ENCODE results near the gene MAT2B. TPM values are rescaled to one million over a fixed set of nuclear protein-coding genes. Genes with fewer than 3 reads are reported as not detected.

MAT2B gene
- total and polyA plus RNA-seq, 2 donors (not counting 1 experiment from before 2014, with no cell fraction given): 33.9 to 123 TPM

DNA sequence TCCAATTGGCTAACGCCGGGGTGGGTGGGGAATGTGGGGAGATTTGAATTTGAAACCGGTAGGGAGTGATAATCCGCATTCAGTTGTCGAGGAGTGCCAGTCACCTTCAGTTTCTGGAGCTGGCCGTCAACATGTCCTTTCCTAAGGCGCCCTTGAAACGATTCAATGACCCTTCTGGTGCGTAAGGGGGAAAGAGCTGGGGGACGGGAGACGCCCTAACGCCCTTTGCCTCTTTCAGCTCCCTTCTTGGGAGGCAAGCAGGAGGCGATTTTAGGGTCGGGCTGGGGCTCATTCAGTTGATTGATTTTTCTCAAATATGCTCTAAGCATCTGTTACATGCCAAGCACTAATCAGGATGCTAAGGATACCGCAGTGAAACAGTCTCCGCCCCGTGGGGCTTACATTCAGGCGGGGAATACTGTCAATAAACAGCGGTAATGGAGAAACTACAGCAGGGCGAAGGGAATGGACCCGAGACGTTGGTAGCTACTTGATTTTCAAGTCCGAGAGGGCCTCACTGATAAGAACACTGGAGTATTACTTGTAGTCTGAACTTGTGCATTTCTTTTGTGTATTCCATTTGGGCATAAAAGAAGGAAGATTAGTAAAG lies 44.8 kb upstream of the MAT2B start, which contains the start of gene HMMR:
Gene HMMR (plus strand): TSS at position 71 of the 610 bp plus-strand sequence. CDS start 61 bp downstream, at position 132.
- POLR2A ChIA-PET: interaction anchor here (1.2 to 4.4 kb wide), 5 partner anchors 23 to 455 kb away, joined by 3 to 40 read pairs (median 6); partner anchors contain the start of genes CCNG1 and MAT2B
- Mint-ChIP-seq H3K9me3 (ENCODE audit: insufficient read depth) (no peaks in the 10 kb centered on the region), H3K27me3 (no peaks in the 10 kb centered on the region), H3K4me1 (peaks cover 31% of the 10 kb centered on the region), H3K27ac (peak within 1 kb of the TSS; percentile 99), H3K4me3 (peak within 1 kb of the TSS; percentile 91)
- Histone ChIP-seq H3K36me3 (replicated peaks in 1 of 2; ENCODE audit: control extremely low read depth in 1 of 2, control insufficient read depth in 1 of 2, extremely low read depth in 1 of 2, insufficient read depth in 2 of 2, low read length in 1 of 2) (peaks cover 0 to 8% of the 10 kb centered on the region in 2 experiments), H4K20me1 (ENCODE audit: control insufficient read depth, insufficient read depth, low read length, poor library complexity, severe bottlenecking) (no peaks in the 10 kb centered on the region), H3K9me3 (ENCODE audit: control extremely low read depth in 1 of 3, control insufficient read depth in 2 of 3, insufficient read depth in 1 of 3, low read length in 2 of 3) (no peaks in the 10 kb centered on the region), H2AFZ (ENCODE audit: insufficient read depth, low read depth, low read length, poor library complexity, severe bottlenecking) (peak within 1 kb of the TSS; percentile 91), H3K79me2 (ENCODE audit: control insufficient read depth, insufficient read depth, low read length) (peaks cover 30% of the 10 kb centered on the region), H3K4me3 (ENCODE audit: control extremely low read depth in 1 of 5, extremely low read depth in 1 of 5, insufficient read depth in 1 of 5, low read depth in 2 of 5, low read length in 4 of 5) (peak within 1 kb of the TSS; percentile 87 to 95 (median 90)), H3K4me1 (ENCODE audit: control insufficient read depth in 2 of 2, insufficient read depth in 2 of 2, low read length in 2 of 2) (peaks cover 17 to 32% of the 10 kb centered on the region in 2 donors), H3K4me2 (replicated peaks; ENCODE audit: low read depth, low read length, poor library complexity, severe bottlenecking) (peak within 1 kb of the TSS; percentile 88), H3K27ac (ENCODE audit: low read length in 2 of 2) (peak within 1 kb of the TSS; percentile 92), H3K27me3 (replicated peaks in 1 of 4; ENCODE audit: control extremely low read depth in 1 of 4, control insufficient read depth in 3 of 4, insufficient read depth in 4 of 4, low read length in 3 of 4) (no peaks in the 10 kb centered on the region), H3K9ac (ENCODE audit: low read length) (peak within 1 kb of the TSS; percentile 92)
- intact Hi-C loops (cut with micrococcal nuclease): loop anchor here (1.0 to 5.0 kb wide), 4 partner anchors 23 to 456 kb away; partner anchors contain the start of genes CCNG1 and MAT2B
- under 1% methylated on average over 16 of the region's 23 CpGs for WGBS (ENCODE audit: insufficient coverage)
- no peak for ATAC-seq (ENCODE audit: low read depth)
- CTCF ChIA-PET: interaction anchor here (1.1 to 6.9 kb wide), 5 partner anchors 9 to 46 kb away, joined by 4 to 50 read pairs (median 37); partner anchors contain the start of genes CCNG1 and MAT2B
- TF ChIP-seq EZH2 (IDR thresholded peaks at IDR 0.05; ENCODE audit: borderline replicate concordance, insufficient read depth, low read depth, low read length, poor library complexity, severe bottlenecking): no peak
- TF ChIP-seq, protein P1, sequence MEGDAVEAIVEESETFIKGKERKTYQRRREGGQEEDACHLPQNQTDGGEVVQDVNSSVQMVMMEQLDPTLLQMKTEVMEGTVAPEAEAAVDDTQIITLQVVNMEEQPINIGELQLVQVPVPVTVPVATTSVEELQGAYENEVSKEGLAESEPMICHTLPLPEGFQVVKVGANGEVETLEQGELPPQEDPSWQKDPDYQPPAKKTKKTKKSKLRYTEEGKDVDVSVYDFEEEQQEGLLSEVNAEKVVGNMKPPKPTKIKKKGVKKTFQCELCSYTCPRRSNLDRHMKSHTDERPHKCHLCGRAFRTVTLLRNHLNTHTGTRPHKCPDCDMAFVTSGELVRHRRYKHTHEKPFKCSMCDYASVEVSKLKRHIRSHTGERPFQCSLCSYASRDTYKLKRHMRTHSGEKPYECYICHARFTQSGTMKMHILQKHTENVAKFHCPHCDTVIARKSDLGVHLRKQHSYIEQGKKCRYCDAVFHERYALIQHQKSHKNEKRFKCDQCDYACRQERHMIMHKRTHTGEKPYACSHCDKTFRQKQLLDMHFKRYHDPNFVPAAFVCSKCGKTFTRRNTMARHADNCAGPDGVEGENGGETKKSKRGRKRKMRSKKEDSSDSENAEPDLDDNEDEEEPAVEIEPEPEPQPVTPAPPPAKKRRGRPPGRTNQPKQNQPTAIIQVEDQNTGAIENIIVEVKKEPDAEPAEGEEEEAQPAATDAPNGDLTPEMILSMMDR (IDR thresholded peaks at IDR 0.05): no peak
- DNase-seq: no peak

DNA sequence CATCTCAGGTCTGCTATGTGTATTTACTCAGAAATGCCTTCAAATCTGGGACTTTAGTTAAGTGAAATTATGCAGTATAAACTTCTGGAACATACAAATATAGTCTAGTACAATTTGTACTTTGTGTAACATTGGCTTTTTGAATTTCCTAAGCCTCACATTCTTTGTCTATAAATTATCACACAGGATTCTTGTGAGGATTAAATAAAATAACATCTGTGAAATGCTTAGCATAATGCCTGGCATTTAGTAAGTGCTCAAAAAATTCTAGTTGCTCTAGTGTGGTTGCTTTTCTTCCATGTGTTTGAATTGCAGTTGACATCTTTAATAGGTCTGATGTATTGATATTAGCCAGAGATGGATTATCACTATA lies 42.4 kb upstream of the MAT2B start:
- Mint-ChIP-seq H3K27me3 (no peaks in the 10 kb centered on the region), H3K9me3 (ENCODE audit: insufficient read depth) (no peaks in the 10 kb centered on the region), H3K4me1 (peaks cover 24% of the 10 kb centered on the region), H3K27ac (no peak overlapping the region), H3K4me3 (no peak overlapping the region)
- POLR2A ChIA-PET: interaction anchor here (0.7 kb wide), 1 partner anchor 41 kb away, joined by 5 read pairs; no protein-coding TSS in a partner anchor
- no peak overlapping the region for H3K9ac ChIP-seq (ENCODE audit: low read length)
- no peak overlapping the region for H3K27ac ChIP-seq (ENCODE audit: low read length in 2 of 2)
- CTCF ChIA-PET: interaction anchor here (6.1 to 6.4 kb wide), 2 partner anchors 10 to 41 kb away, joined by 37 to 50 read pairs; partner anchors contain the start of gene MAT2B
- intact Hi-C loops (cut with micrococcal nuclease): loop anchor here (5.0 kb wide), 1 partner anchor 264 kb away; no protein-coding TSS in a partner anchor
- no peak overlapping the region for H3K4me2 ChIP-seq (replicated peaks; ENCODE audit: low read depth, low read length, poor library complexity, severe bottlenecking)
- H2AFZ ChIP-seq (ENCODE audit: insufficient read depth, low read depth, low read length, poor library complexity, severe bottlenecking): peak overlapping the region; percentile 34
- H3K4me3 ChIP-seq (ENCODE audit: control extremely low read depth in 1 of 5, extremely low read depth in 1 of 5, insufficient read depth in 1 of 5, low read depth in 2 of 5, low read length in 4 of 5): no peak overlapping the region
- no peak for DNase-seq
- peaks cover 17 to 30% of the 10 kb centered on the region in 2 donors for H3K4me1 ChIP-seq (ENCODE audit: control insufficient read depth in 2 of 2, insufficient read depth in 2 of 2, low read length in 2 of 2)
- no peaks in the 10 kb centered on the region for H4K20me1 ChIP-seq (ENCODE audit: control insufficient read depth, insufficient read depth, low read length, poor library complexity, severe bottlenecking)
- no peaks in the 10 kb centered on the region for H3K27me3 ChIP-seq (replicated peaks in 1 of 4; ENCODE audit: control extremely low read depth in 1 of 4, control insufficient read depth in 3 of 4, insufficient read depth in 4 of 4, low read length in 3 of 4)
- ATAC-seq (ENCODE audit: low read depth): no peak
- H3K9me3 ChIP-seq (ENCODE audit: control extremely low read depth in 1 of 3, control insufficient read depth in 2 of 3, insufficient read depth in 1 of 3, low read length in 2 of 3): no peaks in the 10 kb centered on the region
- TF ChIP-seq, protein P1 (IDR thresholded peaks at IDR 0.05): no peak
- TF ChIP-seq EZH2 (IDR thresholded peaks at IDR 0.05; ENCODE audit: borderline replicate concordance, insufficient read depth, low read depth, low read length, poor library complexity, severe bottlenecking): no peak
- peaks cover 18% of the 10 kb centered on the region for H3K79me2 ChIP-seq (ENCODE audit: control insufficient read depth, insufficient read depth, low read length)
- no peaks in the 10 kb centered on the region for H3K36me3 ChIP-seq (replicated peaks in 1 of 2; ENCODE audit: control extremely low read depth in 1 of 2, control insufficient read depth in 1 of 2, extremely low read depth in 1 of 2, insufficient read depth in 2 of 2, low read length in 1 of 2)

All from B cell (primary cell).